ENCODE results near the gene RAB3C. TPM values are rescaled to one million over a fixed set of nuclear protein-coding genes. Genes with fewer than 3 reads are reported as not detected.

The RAB3C gene
- polyA plus RNA-seq, 1 donor (not counting 4 experiments of a cell fraction or from before 2014, with no cell fraction given) = not detected

DNA sequence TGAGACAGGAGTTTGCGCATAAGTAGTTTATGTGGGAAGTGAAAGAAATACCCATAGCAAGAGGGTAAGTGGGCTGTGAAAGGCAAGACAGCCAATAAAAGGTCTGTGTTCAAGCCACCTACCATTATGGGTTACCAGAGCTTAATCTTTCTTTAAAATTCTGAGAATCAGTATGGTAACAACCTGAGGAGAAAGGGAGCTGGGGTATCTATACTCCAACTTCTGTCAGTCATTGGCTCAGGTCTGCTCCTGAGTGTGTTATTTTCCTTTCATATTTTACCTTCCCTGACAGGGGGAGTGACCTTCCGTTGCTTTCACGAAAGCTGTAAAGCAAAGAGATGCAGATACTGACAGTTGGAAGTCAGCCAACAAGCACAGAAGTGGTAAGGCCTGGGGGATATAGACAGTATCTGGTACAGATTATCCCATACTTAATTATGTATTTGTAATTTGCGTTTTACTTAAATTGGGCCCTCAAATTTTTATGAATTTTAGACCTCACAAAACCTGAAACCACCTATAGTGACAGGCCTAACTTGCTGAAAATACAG is 233.4 kb downstream of the RAB3C start:
- H3K9ac ChIP-seq (ENCODE audit: control insufficient read depth, extremely low read depth, insufficient read depth, low read length) = no peak overlapping the region
- H3K79me2 ChIP-seq (ENCODE audit: control insufficient read depth, insufficient read depth, low read length) = no peaks in the 10 kb centered on the region
- H3K4me1 ChIP-seq (ENCODE audit: control insufficient read depth, extremely low read depth, insufficient read depth, low read length) = no peaks in the 10 kb centered on the region
- TF ChIP-seq, protein P1, sequence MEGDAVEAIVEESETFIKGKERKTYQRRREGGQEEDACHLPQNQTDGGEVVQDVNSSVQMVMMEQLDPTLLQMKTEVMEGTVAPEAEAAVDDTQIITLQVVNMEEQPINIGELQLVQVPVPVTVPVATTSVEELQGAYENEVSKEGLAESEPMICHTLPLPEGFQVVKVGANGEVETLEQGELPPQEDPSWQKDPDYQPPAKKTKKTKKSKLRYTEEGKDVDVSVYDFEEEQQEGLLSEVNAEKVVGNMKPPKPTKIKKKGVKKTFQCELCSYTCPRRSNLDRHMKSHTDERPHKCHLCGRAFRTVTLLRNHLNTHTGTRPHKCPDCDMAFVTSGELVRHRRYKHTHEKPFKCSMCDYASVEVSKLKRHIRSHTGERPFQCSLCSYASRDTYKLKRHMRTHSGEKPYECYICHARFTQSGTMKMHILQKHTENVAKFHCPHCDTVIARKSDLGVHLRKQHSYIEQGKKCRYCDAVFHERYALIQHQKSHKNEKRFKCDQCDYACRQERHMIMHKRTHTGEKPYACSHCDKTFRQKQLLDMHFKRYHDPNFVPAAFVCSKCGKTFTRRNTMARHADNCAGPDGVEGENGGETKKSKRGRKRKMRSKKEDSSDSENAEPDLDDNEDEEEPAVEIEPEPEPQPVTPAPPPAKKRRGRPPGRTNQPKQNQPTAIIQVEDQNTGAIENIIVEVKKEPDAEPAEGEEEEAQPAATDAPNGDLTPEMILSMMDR (optimal IDR thresholded peaks at IDR 0.05 in 1 of 3, IDR thresholded peaks at IDR 0.05 in 1 of 3, conservative IDR thresholded peaks at IDR 0.05 in 1 of 3; ENCODE audit: extremely low read depth in 1 of 3, insufficient read depth in 2 of 3, low read length in 3 of 3) = no peak
- TF ChIP-seq EZH2 (IDR thresholded peaks at IDR 0.05; ENCODE audit: low read length) = no peak
- no peak for DNase-seq (ENCODE audit: low read depth, low spot score)
- H3K4me3 ChIP-seq (ENCODE audit: control insufficient read depth in 2 of 3, extremely low read depth in 1 of 3, insufficient read depth in 2 of 3, low read depth in 1 of 3, low read length in 3 of 3) = no peak overlapping the region
- FAIRE-seq = no peak
- H4K20me1 ChIP-seq (ENCODE audit: control insufficient read depth, extremely low read depth, insufficient read depth, low read length) = no peaks in the 10 kb centered on the region
- H3K27me3 ChIP-seq (ENCODE audit: control insufficient read depth, extremely low read depth, insufficient read depth, low read length) = no peaks in the 10 kb centered on the region
- no peak overlapping the region for H2AFZ ChIP-seq (ENCODE audit: control insufficient read depth, low read length)
- H3K27ac ChIP-seq (ENCODE audit: control insufficient read depth, insufficient read depth, low read length) = no peak overlapping the region
- no peak overlapping the region for H3K4me2 ChIP-seq (ENCODE audit: control insufficient read depth, extremely low read depth, insufficient read depth, low read depth, low read length)
- dilution Hi-C loops (cut with MboI; ENCODE audit: extremely low pct_ligation_motif_present, low sequenced_read_pairs) = loop anchor here (25.0 kb wide), 1 partner anchor 304 kb away; no protein-coding TSS in a partner anchor
- H3K9me3 ChIP-seq (ENCODE audit: control insufficient read depth, low read depth, low read length) = no peaks in the 10 kb centered on the region
- H3K36me3 ChIP-seq (ENCODE audit: control insufficient read depth in 2 of 2, extremely low read depth in 1 of 2, insufficient read depth in 2 of 2, low read length in 2 of 2) = no peaks in the 10 kb centered on the region
- no peaks in the 10 kb centered on the region for H3K9me1 ChIP-seq (ENCODE audit: control insufficient read depth, extremely low read depth, insufficient read depth, low read length)

DNA sequence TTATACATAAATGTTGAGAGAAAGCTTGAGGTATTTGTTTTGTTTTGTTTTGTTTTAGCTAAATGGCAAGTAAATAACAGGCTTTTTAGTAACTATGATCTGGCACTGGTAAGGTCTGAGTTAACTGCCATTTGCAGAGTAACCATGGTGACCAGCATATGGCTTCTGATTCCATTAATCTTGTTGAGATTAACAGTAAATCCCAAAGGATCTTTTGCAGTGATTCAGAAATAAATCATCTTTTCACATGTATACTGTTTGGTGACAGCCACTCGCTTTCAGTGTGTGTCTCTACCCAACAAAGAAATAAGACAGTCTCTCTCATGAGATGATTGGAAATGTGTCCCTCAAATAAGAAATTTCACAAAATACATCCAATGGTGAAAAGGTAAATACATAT is 235.6 kb downstream of the RAB3C start:
- H2AFZ ChIP-seq (ENCODE audit: control insufficient read depth, low read length) = no peak overlapping the region
- H3K9me1 ChIP-seq (ENCODE audit: control insufficient read depth, extremely low read depth, insufficient read depth, low read length) = no peaks in the 10 kb centered on the region
- no peaks in the 10 kb centered on the region for H3K9me3 ChIP-seq (ENCODE audit: control insufficient read depth, low read depth, low read length)
- H3K27me3 ChIP-seq (ENCODE audit: control insufficient read depth, extremely low read depth, insufficient read depth, low read length) = no peaks in the 10 kb centered on the region
- no peak for FAIRE-seq
- no peak overlapping the region for H3K4me3 ChIP-seq (ENCODE audit: control insufficient read depth in 2 of 3, extremely low read depth in 1 of 3, insufficient read depth in 2 of 3, low read depth in 1 of 3, low read length in 3 of 3)
- no peak for TF ChIP-seq EZH2 (IDR thresholded peaks at IDR 0.05; ENCODE audit: low read length)
- TF ChIP-seq, protein P1 (optimal IDR thresholded peaks at IDR 0.05 in 1 of 3, IDR thresholded peaks at IDR 0.05 in 1 of 3, conservative IDR thresholded peaks at IDR 0.05 in 1 of 3; ENCODE audit: extremely low read depth in 1 of 3, insufficient read depth in 2 of 3, low read length in 3 of 3) = no peak
- no peaks in the 10 kb centered on the region for H3K36me3 ChIP-seq (ENCODE audit: control insufficient read depth in 2 of 2, extremely low read depth in 1 of 2, insufficient read depth in 2 of 2, low read length in 2 of 2)
- H3K9ac ChIP-seq (ENCODE audit: control insufficient read depth, extremely low read depth, insufficient read depth, low read length) = no peak overlapping the region
- H3K79me2 ChIP-seq (ENCODE audit: control insufficient read depth, insufficient read depth, low read length) = no peaks in the 10 kb centered on the region
- H3K4me1 ChIP-seq (ENCODE audit: control insufficient read depth, extremely low read depth, insufficient read depth, low read length) = no peaks in the 10 kb centered on the region
- dilution Hi-C loops (cut with MboI; ENCODE audit: extremely low pct_ligation_motif_present, low sequenced_read_pairs) = loop anchor here (25.0 kb wide), 1 partner anchor 306 kb away; no protein-coding TSS in a partner anchor
- DNase-seq (ENCODE audit: low read depth, low spot score) = no peak
- no peak overlapping the region for H3K4me2 ChIP-seq (ENCODE audit: control insufficient read depth, extremely low read depth, insufficient read depth, low read depth, low read length)
- H3K27ac ChIP-seq (ENCODE audit: control insufficient read depth, insufficient read depth, low read length) = no peak overlapping the region
- no peaks in the 10 kb centered on the region for H4K20me1 ChIP-seq (ENCODE audit: control insufficient read depth, extremely low read depth, insufficient read depth, low read length)
